ENCODE data around the gene SLC10A3. TPM values are rescaled to one million over a fixed set of nuclear protein-coding genes. Genes with fewer than 3 reads are reported as not detected.

The SLC10A3 gene
- total and polyA plus RNA-seq, 2 of the 8 experiments (the other 6 are each of a cell fraction or from before 2014, with no cell fraction given) = 6.8 to 9.5 TPM

GRCh38 chrX:154495472-154495922 is 5.1 kb upstream of the SLC10A3 start:
- CTCF ChIA-PET (ENCODE audit: partially characterized antibody) = no interaction called here
- no peaks in the 10 kb centered on the region for H3K27me3 ChIP-seq (replicated peaks in 1 of 4; ENCODE audit: control insufficient read depth in 3 of 4, extremely low read depth in 1 of 4, insufficient read depth in 3 of 4, low read length in 3 of 4)
- H2AK5ac ChIP-seq (ENCODE audit: low read depth, low read length) = no peak overlapping the region
- TF ChIP-seq YY1 (IDR thresholded peaks at IDR 0.05; ENCODE audit: low read depth, low read length) = no peak

More at GRCh38 chrX:154495472-154495922, 5.1 kb upstream of the SLC10A3 start:
- Histone ChIP-seq H2BK15ac (ENCODE audit: low read length) (no peak overlapping the region), H4K5ac (ENCODE audit: insufficient read length, low read depth, low read length) (no peak overlapping the region), H3K79me2 (ENCODE audit: control insufficient read depth in 1 of 2, insufficient read depth in 2 of 2, low read length in 2 of 2) (no peaks in the 10 kb centered on the region), H2AFZ (ENCODE audit: low read length) (no peak overlapping the region), H3K4me3 (ENCODE audit: extremely low read depth in 1 of 4, insufficient read depth in 2 of 4, low read depth in 3 of 4, low read length in 4 of 4) (no peak overlapping the region), H3K23ac (ENCODE audit: insufficient read length) (no peak overlapping the region), H4K91ac (replicated peaks; ENCODE audit: insufficient read length, low read length) (no peak overlapping the region), H3K4me2 (ENCODE audit: insufficient read depth in 1 of 2, low read depth in 2 of 2, low read length in 2 of 2) (no peak overlapping the region), H3K14ac (ENCODE audit: insufficient read length) (no peak overlapping the region), H3K9me3 (ENCODE audit: insufficient read depth in 2 of 2, low read depth in 1 of 2, low read length in 1 of 2) (no peaks in the 10 kb centered on the region), H4K8ac (ENCODE audit: extremely low read depth, insufficient read depth, low read length) (no peak overlapping the region), H3K23me2 (ENCODE audit: low read depth, low read length) (no peaks in the 10 kb centered on the region), H3K4ac (replicated peaks; ENCODE audit: insufficient read length, low read depth, low read length) (no peak overlapping the region), H3K18ac (ENCODE audit: extremely low read depth, low read length) (no peak overlapping the region), H2BK12ac (ENCODE audit: low read depth, low read length) (no peak overlapping the region), H3K36me3 (ENCODE audit: control insufficient read depth in 2 of 4, insufficient read depth in 4 of 4, low read length in 3 of 4) (no peaks in the 10 kb centered on the region), H3K9ac (replicated peaks in 1 of 4; ENCODE audit: extremely low read depth in 1 of 4, low read depth in 3 of 4, low read length in 3 of 4) (no peak overlapping the region), H2BK20ac (ENCODE audit: low read length) (no peak overlapping the region), H3K79me1 (ENCODE audit: low read depth, low read length) (no peaks in the 10 kb centered on the region), H3K56ac (replicated peaks; ENCODE audit: insufficient read length, low read depth, low read length) (no peak overlapping the region), H3K4me1 (replicated peaks in 1 of 4; ENCODE audit: control insufficient read depth in 3 of 4, insufficient read depth in 4 of 4, low read length in 3 of 4) (no peaks in the 10 kb centered on the region), H3K27ac (ENCODE audit: low read depth, low read length) (no peak overlapping the region), H4K20me1 (replicated peaks in 1 of 2; ENCODE audit: control insufficient read depth in 1 of 2, insufficient read depth in 2 of 2, low read length in 2 of 2) (no peaks in the 10 kb centered on the region), H2BK5ac (ENCODE audit: low read depth, low read length) (no peak overlapping the region), H2BK120ac (replicated peaks; ENCODE audit: low read depth, low read length) (no peak overlapping the region)
- FAIRE-seq (no peak), DNase-seq (ENCODE audit: low read depth in 1 of 2, low spot score in 2 of 2) (no peak)
- WGBS, 2 experiments (ENCODE audit: extremely low coverage in 1 of 2, insufficient coverage in 1 of 2, insufficient read length in 1 of 2, insufficient replicate concordance in 2 of 2, low coverage in 1 of 2, low lambda C conversion rate in 2 of 2, missing lambda C conversion rate in 1 of 2) = 83% methylated on average over 6 of the region's 6 CpGs; no CpG with 5 or more reads in 1 of the 2 experiments
- POLR2A ChIA-PET (ENCODE audit: partially characterized antibody) = interaction anchor here (0.8 kb wide), 1 partner anchor 98 kb away, joined by 3 read pairs; no protein-coding TSS in a partner anchor

All from H1 (cell line).